Type B pancreatic cell (in vitro differentiated cells): ENCODE data around the gene TBX15. TPM values are rescaled to one million over a fixed set of nuclear protein-coding genes. Genes with fewer than 3 reads are reported as not detected.

Experiments used
- DNase-seq: peaks from one replicate; pipeline ENCODE4 v3.0.0; 2021; ENCODE audit warnings: mixed read lengths; ENCODE audit not compliant: unreplicated experiment; ENCODE audit errors: extremely low spot score
- H3K27ac Mint-ChIP-seq: 2 replicates; pipeline ENCODE4 v1.8.0; 2021; ENCODE audit warnings: mild to moderate bottlenecking, mixed read lengths
- H3K27me3 Mint-ChIP-seq: 2 replicates; pipeline ENCODE4 v1.8.0; 2021; ENCODE audit warnings: mixed read lengths
- H3K36me3 Mint-ChIP-seq: 2 replicates; pipeline ENCODE4 v1.8.0; 2021; ENCODE audit warnings: mixed read lengths
- H3K4me1 Mint-ChIP-seq: one replicate; pipeline ENCODE4 v1.8.0; 2021; ENCODE audit warnings: mixed read lengths; ENCODE audit not compliant: unreplicated experiment
- H3K4me3 Mint-ChIP-seq: 2 replicates; pipeline ENCODE4 v1.8.0; 2021; ENCODE audit warnings: mild to moderate bottlenecking, mixed read lengths
- H3K9me3 Mint-ChIP-seq: 2 replicates; pipeline ENCODE4 v1.8.0; 2021; ENCODE audit warnings: mixed read lengths
- CTCF ChIP-seq: fragments of 200-600 bp; sonication (generic); conservative IDR thresholded peaks from 2 replicates; pipeline ENCODE4 v1.5.0; 2021; ENCODE audit warnings: antibody characterized with exemption, mild to moderate bottlenecking
- total RNA-seq: library from RNA; stranded (reverse); gene quantifications from 2 replicates; pipeline ENCODE4 v1.2.1, GENCODE V29; 2021; ENCODE audit warnings: low replicate concordance

The TBX15 gene
- total RNA-seq, 1 donor from 2014 or later, result 8.5 TPM

- no peaks in the 10 kb centered on the region for H3K4me1 Mint-ChIP-seq
- H3K27ac Mint-ChIP-seq, result no peak overlapping the region
- no peak for DNase-seq
- no peaks in the 10 kb centered on the region for H3K36me3 Mint-ChIP-seq
- H3K9me3 Mint-ChIP-seq, result no peaks in the 10 kb centered on the region
- TF ChIP-seq CTCF, result no peak
- H3K4me3 Mint-ChIP-seq, result no peak overlapping the region
- H3K27me3 Mint-ChIP-seq, result no peaks in the 10 kb centered on the region
These were observed 87.3 kb downstream of the TBX15 start for GRCh38 chr1:118900643-118901440.

GRCh38 chr1:118899340-118899739, 88.8 kb downstream of the TBX15 start:
- no peak for TF ChIP-seq CTCF

GRCh38 chr1:118898712-118899111, 89.4 kb downstream of the TBX15 start:
- no peak overlapping the region for H3K4me3 Mint-ChIP-seq
- peaks cover 4% of the 10 kb centered on the region for H3K27me3 Mint-ChIP-seq
- H3K4me1 Mint-ChIP-seq, result no peaks in the 10 kb centered on the region
- no peak for DNase-seq
- no peak for TF ChIP-seq CTCF
- H3K27ac Mint-ChIP-seq, result no peak overlapping the region
- no peaks in the 10 kb centered on the region for H3K36me3 Mint-ChIP-seq
- no peaks in the 10 kb centered on the region for H3K9me3 Mint-ChIP-seq

More at GRCh38 chr1:118899340-118899739, 88.8 kb downstream of the TBX15 start:
- Mint-ChIP-seq H3K4me1 (no peaks in the 10 kb centered on the region), H3K36me3 (no peaks in the 10 kb centered on the region), H3K9me3 (no peaks in the 10 kb centered on the region), H3K27ac (no peak overlapping the region), H3K4me3 (no peak overlapping the region), H3K27me3 (peaks cover 1% of the 10 kb centered on the region)
- no peak for DNase-seq

- no peaks in the 10 kb centered on the region for H3K36me3 Mint-ChIP-seq
- no peaks in the 10 kb centered on the region for H3K9me3 Mint-ChIP-seq
- no peak for DNase-seq
- peaks cover 4% of the 10 kb centered on the region for H3K27me3 Mint-ChIP-seq
- TF ChIP-seq CTCF, result no peak
- H3K4me1 Mint-ChIP-seq, result no peaks in the 10 kb centered on the region
- no peak overlapping the region for H3K27ac Mint-ChIP-seq
- H3K4me3 Mint-ChIP-seq, result no peak overlapping the region
These were observed 91.7 kb downstream of the TBX15 start for GRCh38 chr1:118896416-118896815.

- no peak for DNase-seq
- H3K4me1 Mint-ChIP-seq, result no peaks in the 10 kb centered on the region
- no peak overlapping the region for H3K4me3 Mint-ChIP-seq
- peaks cover 7% of the 10 kb centered on the region for H3K27me3 Mint-ChIP-seq
- no peak for TF ChIP-seq CTCF
- no peaks in the 10 kb centered on the region for H3K36me3 Mint-ChIP-seq
- no peak overlapping the region for H3K27ac Mint-ChIP-seq
- no peaks in the 10 kb centered on the region for H3K9me3 Mint-ChIP-seq
These were observed 93.3 kb downstream of the TBX15 start for GRCh38 chr1:118894836-118895235.
